PFSK-1 (cell line): ENCODE measurements around the gene FEN1.

ENCODE experiments used
- FOXP2 ChIP-seq: optimal IDR thresholded peaks from 2 replicates; pipeline ENCODE3; 2011; ENCODE audit warnings: borderline replicate concordance, control low read depth, inconsistent platforms; ENCODE audit not compliant: insufficient read depth; ENCODE audit errors: extremely low read length, extremely low read depth
- POLR2AphosphoS5 ChIP-seq: IDR thresholded peaks from 2 replicates; pipeline ENCODE4 v1.6.1; 2012; ENCODE audit warnings: low read depth, mild to moderate bottlenecking, control low read depth, low read length, moderate library complexity
- REST ChIP-seq, 2 experiments: IDR thresholded peaks; 2 replicates each; pipeline versions ENCODE4 v1.6.1 to v1.8.0; 2011 to 2012; ENCODE audit warnings: low read depth in 2 of 2, low read length in 2 of 2, control low read depth in 1 of 2, inconsistent platforms in 1 of 2, mild to moderate bottlenecking in 1 of 2, moderate library complexity in 1 of 2; ENCODE audit not compliant: insufficient read depth in 1 of 2
- SIN3A ChIP-seq: IDR thresholded peaks from 2 replicates; pipeline ENCODE4 v1.6.1; 2012; ENCODE audit warnings: mild to moderate bottlenecking, low read length, moderate library complexity, borderline replicate concordance; ENCODE audit not compliant: insufficient read depth
- TAF1 ChIP-seq: IDR thresholded peaks from 2 replicates; pipeline ENCODE4 v1.6.1; 2012; ENCODE audit warnings: low read length, control low read depth, borderline replicate concordance; ENCODE audit not compliant: insufficient read depth

- TF ChIP-seq REST (IDR thresholded peaks at IDR 0.05; ENCODE audit: insufficient read depth in 1 of 2, low read depth in 2 of 2, low read length in 2 of 2) (no peak), TAF1 (no peak), POLR2AphosphoS5 (no peak), SIN3A (no peak), FOXP2 (no peak)
Observed at GRCh38 chr11:61787928-61788491, 4.7 kb upstream of the FEN1 start.
